OCI-LY7 (cell line): ENCODE measurements around the gene DEPDC1. TPM values are rescaled to one million over a fixed set of nuclear protein-coding genes. Genes with fewer than 3 reads are reported as not detected.

Source experiments
- BruUV-seq: library from RNA; stranded (reverse); fragments of 400-500 nt; replicated peaks from 2 replicates; lab custom pipeline; 2021; lab: Mats Ljungman, UMichigan
- CTCF ChIA-PET: fragments of 300-600 bp; sonication (Branson Sonifier 250); formaldehyde crosslinking; loops from one replicate; lab custom pipeline; 2022; ENCODE audit warnings: antibody characterized with exemption; ENCODE audit not compliant: unreplicated experiment; lab: Charles Lee
- POLR2A ChIA-PET: fragments of 300-600 bp; sonication (Branson Sonifier 250); formaldehyde crosslinking; loops from one replicate; lab custom pipeline; 2022; ENCODE audit warnings: antibody characterized with exemption; lab: Charles Lee
- DNase-seq: peaks from one replicate; pipeline ENCODE4 v3.0.0-alpha.2; 2015; ENCODE audit warnings: low spot score
- H2AFZ ChIP-seq: fragments of 200-600 bp; sonication (generic), shearing (Covaris generic); 2 replicates; pipeline ENCODE4 v1.6.1; 2014; ENCODE audit warnings: mild to moderate bottlenecking, antibody characterized with exemption, low read length, moderate library complexity
- H3K27ac ChIP-seq: fragments of 200-600 bp; sonication (generic); 2 replicates; pipeline ENCODE4 v1.5.1; 2014; ENCODE audit warnings: mixed run types, low read depth, mild to moderate bottlenecking, moderate library complexity, low read length, inconsistent platforms; ENCODE audit not compliant: poor library complexity, severe bottlenecking
- H3K36me3 ChIP-seq: fragments of 200-600 bp; sonication (generic); 2 replicates; pipeline ENCODE4 v1.6.1; 2014; ENCODE audit warnings: mild to moderate bottlenecking, antibody characterized with exemption, low read length, moderate library complexity, mixed read lengths; ENCODE audit not compliant: insufficient read depth
- H3K4me1 ChIP-seq: fragments of 200-600 bp; sonication (generic); 2 replicates; pipeline ENCODE4 v1.5.1; 2014; ENCODE audit warnings: mild to moderate bottlenecking, low read length; ENCODE audit not compliant: insufficient read depth, poor library complexity, severe bottlenecking
- H3K4me2 ChIP-seq: fragments of 200-600 bp; sonication (generic); 2 replicates; pipeline ENCODE4 v1.6.1; 2014; ENCODE audit warnings: mild to moderate bottlenecking, low read length
- H3K4me3 ChIP-seq: fragments of 200-600 bp; sonication (generic); 2 replicates; pipeline ENCODE4 v1.5.1; 2014; ENCODE audit warnings: mild to moderate bottlenecking, low read depth, low read length; ENCODE audit not compliant: poor library complexity, severe bottlenecking
- H3K79me2 ChIP-seq: fragments of 200-600 bp; sonication (generic); 2 replicates; pipeline ENCODE4 v1.6.1; 2016; ENCODE audit warnings: low read depth, mild to moderate bottlenecking, low read length, moderate library complexity, mixed read lengths; ENCODE audit not compliant: insufficient read depth
- H3K9me2 ChIP-seq: fragments of 200-600 bp; sonication (generic); 2 replicates; pipeline ENCODE4 v1.6.1; 2016; ENCODE audit warnings: mild to moderate bottlenecking, low read length, mixed read lengths; ENCODE audit not compliant: insufficient read depth
- H3K9me3 ChIP-seq: fragments of 200-600 bp; sonication (generic); 2 replicates; pipeline ENCODE4 v1.6.1; 2014; ENCODE audit warnings: mild to moderate bottlenecking, mixed run types, low read length, mixed read lengths
- H4K20me1 ChIP-seq: fragments of 200-600 bp; sonication (generic); 2 replicates; pipeline ENCODE4 v1.6.1; 2014; ENCODE audit warnings: mild to moderate bottlenecking, antibody characterized with exemption, low read length, moderate library complexity, mixed read lengths; ENCODE audit not compliant: insufficient read depth
- EZH2phosphoT487 ChIP-seq: fragments of 200-600 bp; sonication (generic); IDR thresholded peaks from 2 replicates; pipeline ENCODE4 v1.6.1; 2018; ENCODE audit warnings: low read depth, borderline replicate concordance, mild to moderate bottlenecking, mixed run types, antibody characterized with exemption, low read length, moderate library complexity, mixed read lengths
- intact Hi-C: fragments of 100-400 bp; cut with micrococcal nuclease; formaldehyde crosslinking; loops from one replicate; pipeline ENCODE4 v1.10.0; 2022; ENCODE audit not compliant: unreplicated experiment
- total RNA-seq, 2 experiments: library from RNA; depleted of rRNA in 1 of 2; stranded (reverse); fragments of >200 nt in 1 of 2; shearing (Covaris generic) in 1 of 2; gene quantifications; 2 replicates each; pipeline ENCODE4 v1.2.3, GENCODE V29; 2014 to 2022
- TF ChIP-seq, protein P1 (sequence below): fragments of 200-600 bp; sonication (generic); conservative IDR thresholded peaks from 2 replicates; pipeline ENCODE4 v1.5.1; 2014; ENCODE audit warnings: mild to moderate bottlenecking, antibody characterized with exemption, low read length, moderate library complexity, mixed read lengths

DEPDC1 gene
- total RNA-seq, 2 experiments from 2014 or later = 20.6 to 45.7 TPM

DNA sequence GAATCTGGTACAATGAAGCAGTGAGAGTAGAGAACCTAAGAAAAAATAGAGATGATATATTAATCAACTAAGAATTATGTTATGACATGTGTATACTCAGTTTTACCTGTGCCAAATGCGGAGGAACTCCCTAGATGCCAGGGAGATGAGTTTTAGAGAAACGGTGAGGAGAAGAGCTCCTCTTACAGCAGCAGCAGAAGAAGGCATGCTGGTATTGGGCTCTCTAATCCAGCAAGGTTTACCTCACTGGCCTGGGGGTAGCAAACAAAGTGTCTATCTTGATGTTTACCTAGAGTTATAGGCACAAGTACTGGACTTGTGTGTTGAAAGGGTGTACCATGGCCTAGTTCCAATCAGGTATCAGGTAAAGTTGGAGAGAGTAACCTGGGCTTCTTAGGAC lies 28.9 kb upstream of the DEPDC1 start:
- ChIA-PET CTCF (no interaction called here), POLR2A (interaction anchor here (0.6 to 1.6 kb wide), 2 partner anchors 11 to 264 kb away, joined by 5 to 7 read pairs; no protein-coding TSS in a partner anchor)
- intact Hi-C loops = no loop called here
- H2AFZ ChIP-seq = no peak overlapping the region
- no peaks in the 10 kb centered on the region for H3K4me1 ChIP-seq
- no peak for DNase-seq
- no peaks in the 10 kb centered on the region for H3K9me2 ChIP-seq
- no peak for TF ChIP-seq EZH2phosphoT487
- TF ChIP-seq, protein P1, sequence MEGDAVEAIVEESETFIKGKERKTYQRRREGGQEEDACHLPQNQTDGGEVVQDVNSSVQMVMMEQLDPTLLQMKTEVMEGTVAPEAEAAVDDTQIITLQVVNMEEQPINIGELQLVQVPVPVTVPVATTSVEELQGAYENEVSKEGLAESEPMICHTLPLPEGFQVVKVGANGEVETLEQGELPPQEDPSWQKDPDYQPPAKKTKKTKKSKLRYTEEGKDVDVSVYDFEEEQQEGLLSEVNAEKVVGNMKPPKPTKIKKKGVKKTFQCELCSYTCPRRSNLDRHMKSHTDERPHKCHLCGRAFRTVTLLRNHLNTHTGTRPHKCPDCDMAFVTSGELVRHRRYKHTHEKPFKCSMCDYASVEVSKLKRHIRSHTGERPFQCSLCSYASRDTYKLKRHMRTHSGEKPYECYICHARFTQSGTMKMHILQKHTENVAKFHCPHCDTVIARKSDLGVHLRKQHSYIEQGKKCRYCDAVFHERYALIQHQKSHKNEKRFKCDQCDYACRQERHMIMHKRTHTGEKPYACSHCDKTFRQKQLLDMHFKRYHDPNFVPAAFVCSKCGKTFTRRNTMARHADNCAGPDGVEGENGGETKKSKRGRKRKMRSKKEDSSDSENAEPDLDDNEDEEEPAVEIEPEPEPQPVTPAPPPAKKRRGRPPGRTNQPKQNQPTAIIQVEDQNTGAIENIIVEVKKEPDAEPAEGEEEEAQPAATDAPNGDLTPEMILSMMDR = no peak
- H4K20me1 ChIP-seq = no peaks in the 10 kb centered on the region
- no TSS peak for BruUV-seq
- no peak overlapping the region for H3K27ac ChIP-seq
- H3K4me2 ChIP-seq = no peak overlapping the region
- H3K4me3 ChIP-seq = no peak overlapping the region
- no peaks in the 10 kb centered on the region for H3K36me3 ChIP-seq
- H3K9me3 ChIP-seq = no peaks in the 10 kb centered on the region
- H3K79me2 ChIP-seq = no peaks in the 10 kb centered on the region

DNA sequence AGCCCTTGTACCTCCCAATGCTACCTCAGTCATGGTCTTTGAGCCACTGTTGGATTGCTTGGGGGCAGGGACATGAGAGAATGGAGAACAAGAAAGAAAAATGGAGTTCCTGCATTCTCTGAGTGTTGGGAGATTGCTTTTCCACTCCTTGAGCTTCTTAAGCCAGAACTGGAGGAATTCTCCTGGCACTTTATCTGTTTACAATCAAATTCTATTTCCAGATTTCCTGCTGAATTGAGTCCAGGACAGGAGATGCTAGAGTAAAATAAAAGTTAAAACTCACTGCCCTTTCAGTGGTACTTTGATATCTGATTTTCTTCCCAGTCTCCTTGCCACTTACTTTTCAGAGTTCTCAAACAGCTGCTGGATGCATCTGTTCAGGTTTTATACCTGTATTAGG lies 24.4 kb upstream of the DEPDC1 start:
- intact Hi-C loops = no loop called here
- no TSS peak for BruUV-seq
- no peaks in the 10 kb centered on the region for H4K20me1 ChIP-seq
- H3K79me2 ChIP-seq = no peaks in the 10 kb centered on the region
- H3K4me1 ChIP-seq = peaks cover 20% of the 10 kb centered on the region
- CTCF ChIA-PET = interaction anchor here (0.5 kb wide), 1 partner anchor 24 kb away, joined by 16 read pairs; the partner anchor contains the start of gene DEPDC1
- H3K4me3 ChIP-seq = no peak overlapping the region
- POLR2A ChIA-PET = no interaction called here
- TF ChIP-seq EZH2phosphoT487 = no peak
- TF ChIP-seq, protein P1 = no peak
- H3K9me3 ChIP-seq = no peaks in the 10 kb centered on the region
- no peaks in the 10 kb centered on the region for H3K9me2 ChIP-seq
- no peak overlapping the region for H3K27ac ChIP-seq
- no peak for DNase-seq
- no peak overlapping the region for H2AFZ ChIP-seq
- H3K4me2 ChIP-seq = no peak overlapping the region
- no peaks in the 10 kb centered on the region for H3K36me3 ChIP-seq

DNA sequence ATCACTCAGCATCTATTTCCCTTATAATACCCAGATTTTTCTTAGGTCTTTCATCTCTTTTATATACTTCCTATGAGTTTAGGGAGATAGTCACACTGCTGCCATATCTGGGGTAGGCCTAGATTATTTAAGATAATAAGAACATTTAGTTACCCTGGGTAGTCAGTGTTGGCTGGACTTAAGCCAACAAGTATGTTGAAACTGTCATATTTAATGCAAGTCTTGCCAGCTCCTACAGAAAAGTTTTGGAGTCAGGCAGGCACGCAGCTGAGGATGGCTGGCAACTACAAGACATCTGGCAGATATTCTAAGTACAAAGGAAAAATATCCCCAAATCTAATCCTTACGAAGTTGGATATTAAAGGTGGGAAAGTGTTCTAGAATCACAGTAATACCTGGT lies 19.2 kb upstream of the DEPDC1 start:
- no TSS peak for BruUV-seq
- no peaks in the 10 kb centered on the region for H3K9me2 ChIP-seq
- no peak overlapping the region for H3K4me3 ChIP-seq
- TF ChIP-seq, protein P1 = no peak
- no peak for TF ChIP-seq EZH2phosphoT487
- intact Hi-C loops = no loop called here
- H3K9me3 ChIP-seq = no peaks in the 10 kb centered on the region
- no peaks in the 10 kb centered on the region for H4K20me1 ChIP-seq
- H3K36me3 ChIP-seq = no peaks in the 10 kb centered on the region
- H3K27ac ChIP-seq = no peak overlapping the region
- POLR2A ChIA-PET = no interaction called here
- CTCF ChIA-PET = no interaction called here
- H3K79me2 ChIP-seq = no peaks in the 10 kb centered on the region
- H3K4me1 ChIP-seq = peaks cover 20% of the 10 kb centered on the region
- DNase-seq = no peak
- no peak overlapping the region for H2AFZ ChIP-seq
- H3K4me2 ChIP-seq = no peak overlapping the region
